Measurements from ENCODE around the gene SPDYE17.
"Not testable (repeated sequence)": the region's sequence is repeated elsewhere in the genome, so short reads cannot be mapped to it uniquely, and the experiment has no call there.

Gene SPDYE17

DNA sequence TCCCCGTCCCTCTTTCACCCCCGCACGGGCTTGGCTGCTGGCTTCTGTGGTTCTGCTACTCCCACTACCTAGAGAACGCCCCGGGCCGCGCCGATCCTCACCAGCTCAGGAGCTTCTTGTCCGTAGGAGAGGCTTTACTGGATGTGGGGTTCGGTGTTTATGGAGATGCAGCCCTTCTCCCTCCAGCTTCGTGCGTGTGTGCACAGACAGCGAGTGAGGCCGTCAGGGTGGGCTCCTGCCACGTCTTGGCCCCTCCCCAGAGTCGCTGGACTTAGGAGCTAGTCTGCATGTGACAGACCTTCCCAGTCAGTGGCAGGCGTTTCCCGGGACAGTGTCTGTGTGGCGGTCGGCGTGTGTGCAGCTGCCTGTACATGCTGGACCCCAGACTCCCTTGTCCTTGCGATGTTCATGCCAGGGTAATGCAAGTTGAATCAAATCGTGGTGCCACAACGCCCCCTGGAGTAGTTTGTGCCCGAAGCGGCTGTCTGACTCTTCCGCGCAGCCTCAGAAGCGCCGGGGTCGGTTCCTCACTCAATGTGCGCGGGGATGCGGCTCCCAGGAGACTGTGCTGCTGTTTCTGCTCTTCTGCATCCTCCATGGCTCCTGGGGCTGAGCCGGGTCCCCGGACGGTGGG is 32.6 kb downstream of the SPDYE17 start:
- H3K4me3 ChIP-seq (ENCODE audit: low read depth, low read length): not testable (repeated sequence)

GRCh38 chr7:76998764-76999450 is 33.3 kb downstream of the SPDYE17 start:
- H3K4me3 ChIP-seq (ENCODE audit: low read depth, low read length); DNase-seq (ENCODE audit: low read depth): not testable (repeated sequence)

More for the DNA sequence above, 32.6 kb downstream of the SPDYE17 start:
- not testable (repeated sequence) for DNase-seq (ENCODE audit: low read depth)

DNA sequence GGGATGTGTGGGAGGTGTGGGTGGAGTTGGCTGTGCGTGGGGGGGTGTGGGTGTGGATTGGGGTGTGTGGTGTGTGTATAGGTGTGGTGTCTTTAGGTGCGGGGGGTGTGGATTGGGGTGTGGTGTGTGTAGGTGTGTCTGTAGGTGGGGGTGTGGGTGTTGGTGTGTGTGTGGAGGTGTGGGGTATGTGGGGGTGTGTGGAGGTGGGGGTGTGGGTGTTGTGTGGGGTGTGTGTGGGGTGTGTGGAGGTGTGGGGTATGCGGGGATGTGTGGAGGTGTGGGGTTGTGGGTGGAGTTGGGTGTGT is 33.9 kb downstream of the SPDYE17 start:
- no peak overlapping the region for H3K4me3 ChIP-seq (ENCODE audit: low read depth, low read length)
- TF ChIP-seq, protein P1, sequence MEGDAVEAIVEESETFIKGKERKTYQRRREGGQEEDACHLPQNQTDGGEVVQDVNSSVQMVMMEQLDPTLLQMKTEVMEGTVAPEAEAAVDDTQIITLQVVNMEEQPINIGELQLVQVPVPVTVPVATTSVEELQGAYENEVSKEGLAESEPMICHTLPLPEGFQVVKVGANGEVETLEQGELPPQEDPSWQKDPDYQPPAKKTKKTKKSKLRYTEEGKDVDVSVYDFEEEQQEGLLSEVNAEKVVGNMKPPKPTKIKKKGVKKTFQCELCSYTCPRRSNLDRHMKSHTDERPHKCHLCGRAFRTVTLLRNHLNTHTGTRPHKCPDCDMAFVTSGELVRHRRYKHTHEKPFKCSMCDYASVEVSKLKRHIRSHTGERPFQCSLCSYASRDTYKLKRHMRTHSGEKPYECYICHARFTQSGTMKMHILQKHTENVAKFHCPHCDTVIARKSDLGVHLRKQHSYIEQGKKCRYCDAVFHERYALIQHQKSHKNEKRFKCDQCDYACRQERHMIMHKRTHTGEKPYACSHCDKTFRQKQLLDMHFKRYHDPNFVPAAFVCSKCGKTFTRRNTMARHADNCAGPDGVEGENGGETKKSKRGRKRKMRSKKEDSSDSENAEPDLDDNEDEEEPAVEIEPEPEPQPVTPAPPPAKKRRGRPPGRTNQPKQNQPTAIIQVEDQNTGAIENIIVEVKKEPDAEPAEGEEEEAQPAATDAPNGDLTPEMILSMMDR (IDR thresholded peaks at IDR 0.05; ENCODE audit: low read depth, low read length, missing control alignments): no peak
- no peak for DNase-seq (ENCODE audit: low read depth)

GRCh38 chr7:76997381-76998284 is 34.5 kb downstream of the SPDYE17 start:
- TF ChIP-seq, protein P1 (IDR thresholded peaks at IDR 0.05; ENCODE audit: low read depth, low read length, missing control alignments): no peak
- no peak overlapping the region for H3K4me3 ChIP-seq (ENCODE audit: low read depth, low read length)
- DNase-seq (ENCODE audit: low read depth): no peak

DNA sequence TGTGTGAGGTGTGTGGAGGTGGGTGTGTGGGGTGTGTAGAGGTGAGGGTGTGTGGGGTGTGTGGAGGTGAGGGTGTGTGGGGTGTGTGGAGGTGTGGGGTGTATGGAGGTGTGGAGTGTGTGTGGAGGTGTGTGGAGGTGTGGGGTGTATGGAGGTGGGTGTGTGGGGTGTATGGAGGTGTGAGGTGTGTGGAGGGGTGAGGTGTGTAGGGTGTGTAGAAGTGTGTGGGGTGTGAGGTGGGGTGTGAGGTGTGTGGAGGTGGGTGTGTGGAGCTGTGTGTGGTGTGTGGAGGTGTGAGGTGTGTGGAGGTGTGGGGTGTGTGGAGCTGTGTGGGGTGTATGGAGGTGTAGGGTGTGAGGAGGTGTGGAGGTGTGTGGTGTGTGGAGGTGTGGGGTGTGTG is 35.2 kb downstream of the SPDYE17 start:
- H3K4me3 ChIP-seq (ENCODE audit: low read depth, low read length); DNase-seq (ENCODE audit: low read depth): not testable (repeated sequence)

- not testable (repeated sequence) for DNase-seq (ENCODE audit: low read depth); H3K4me3 ChIP-seq (ENCODE audit: low read depth, low read length)
Measured at GRCh38 chr7:76994286-76994685, 37.9 kb downstream of the SPDYE17 start.

DNA sequence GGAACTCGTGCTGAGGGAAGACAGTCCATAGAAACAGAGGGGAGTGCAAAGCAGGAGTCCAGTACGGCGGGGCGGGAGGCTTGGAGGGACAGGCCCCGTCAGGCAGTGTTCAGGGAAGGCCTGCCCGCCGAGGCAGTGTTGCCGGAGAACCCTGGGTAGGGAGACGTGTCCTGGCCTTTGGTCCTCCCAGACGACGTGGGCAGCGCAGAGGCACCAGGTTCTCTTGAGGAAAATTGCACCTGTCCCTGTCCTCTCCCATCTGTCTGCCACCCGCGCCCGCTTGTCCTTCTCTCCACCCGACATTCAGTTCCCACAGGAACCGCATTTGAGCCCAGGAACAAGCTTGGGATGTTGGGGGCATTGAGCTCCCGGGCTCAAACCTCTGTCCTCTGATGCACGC is 38.3 kb downstream of the SPDYE17 start:
- DNase-seq (ENCODE audit: low read depth); H3K4me3 ChIP-seq (ENCODE audit: low read depth, low read length): not testable (repeated sequence)

DNA sequence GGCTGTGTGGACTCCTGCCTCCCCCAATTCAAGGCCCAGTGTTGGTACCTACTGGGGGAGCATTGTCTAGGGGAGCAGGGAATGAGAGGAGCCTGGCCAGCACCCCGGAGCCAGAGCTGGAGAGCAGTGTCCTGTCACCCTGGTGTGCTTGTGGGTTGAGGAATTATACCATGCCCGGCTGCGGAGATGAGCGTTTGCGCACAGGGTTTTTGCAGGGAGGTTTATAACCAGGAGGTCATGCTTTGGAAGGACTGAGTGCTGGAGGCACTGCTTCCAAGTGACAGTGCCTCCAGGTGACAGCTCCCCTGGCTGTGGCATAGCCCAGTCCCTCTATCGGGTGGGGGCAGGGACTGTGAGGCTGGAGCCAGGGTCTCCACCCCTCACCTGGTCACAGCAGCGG is 39.3 kb downstream of the SPDYE17 start:
- not testable (repeated sequence) for H3K4me3 ChIP-seq (ENCODE audit: low read depth, low read length); DNase-seq (ENCODE audit: low read depth)

GRCh38 chr7:76992204-76992603 is 40.0 kb downstream of the SPDYE17 start:
- H3K4me3 ChIP-seq (ENCODE audit: low read depth, low read length); DNase-seq (ENCODE audit: low read depth): not testable (repeated sequence)

DNA sequence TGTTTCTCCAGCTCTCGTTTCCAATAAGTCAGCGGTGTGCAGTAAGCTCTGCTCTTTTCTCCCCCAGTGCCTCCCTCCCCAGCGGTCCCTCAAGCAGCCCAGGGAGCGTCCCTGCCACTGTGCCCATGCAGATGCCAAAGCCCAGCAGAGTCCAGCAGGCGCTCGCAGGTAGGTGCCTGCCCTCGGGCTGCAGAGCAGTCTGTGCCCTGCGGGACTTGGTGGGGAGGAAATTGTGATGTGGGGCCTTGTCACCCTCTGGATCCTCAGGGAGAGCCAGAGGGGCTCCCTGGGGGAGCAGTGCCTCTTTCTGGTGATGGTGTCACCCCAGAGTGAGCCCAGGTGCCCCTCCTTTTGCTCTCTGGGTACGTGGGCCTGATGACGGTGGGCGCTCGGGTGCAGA is 42.0 kb downstream of the SPDYE17 start:
- H3K4me3 ChIP-seq (ENCODE audit: low read depth, low read length); DNase-seq (ENCODE audit: low read depth): not testable (repeated sequence)

GRCh38 chr7:76985924-76986717 is 46.0 kb downstream of the SPDYE17 start:
- not testable (repeated sequence) for H3K4me3 ChIP-seq (ENCODE audit: low read depth, low read length); DNase-seq (ENCODE audit: low read depth)

DNA sequence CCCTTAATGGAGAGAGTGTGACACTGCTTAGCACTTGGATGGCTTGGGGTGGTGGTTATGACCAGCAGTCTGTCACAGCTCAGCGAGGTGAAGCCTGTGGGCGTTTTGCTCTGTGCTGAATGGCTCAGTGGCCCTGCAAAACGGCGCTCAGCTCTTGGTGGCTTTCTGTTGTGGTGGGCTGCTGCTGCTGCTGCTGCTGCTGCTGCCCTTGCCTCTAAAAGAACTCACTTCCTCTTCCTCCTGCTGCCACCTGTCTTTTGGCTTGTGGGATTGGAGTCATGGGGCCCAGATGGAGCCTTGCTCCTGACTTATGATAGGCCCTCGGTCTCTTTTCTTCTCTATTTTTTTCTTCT is 47.4 kb downstream of the SPDYE17 start:
- not testable (repeated sequence) for H3K4me3 ChIP-seq (ENCODE audit: low read depth, low read length); DNase-seq (ENCODE audit: low read depth)

GRCh38 chr7:76983937-76984783 is 48.0 kb downstream of the SPDYE17 start:
- DNase-seq (ENCODE audit: low read depth); H3K4me3 ChIP-seq (ENCODE audit: low read depth, low read length): not testable (repeated sequence)

DNA sequence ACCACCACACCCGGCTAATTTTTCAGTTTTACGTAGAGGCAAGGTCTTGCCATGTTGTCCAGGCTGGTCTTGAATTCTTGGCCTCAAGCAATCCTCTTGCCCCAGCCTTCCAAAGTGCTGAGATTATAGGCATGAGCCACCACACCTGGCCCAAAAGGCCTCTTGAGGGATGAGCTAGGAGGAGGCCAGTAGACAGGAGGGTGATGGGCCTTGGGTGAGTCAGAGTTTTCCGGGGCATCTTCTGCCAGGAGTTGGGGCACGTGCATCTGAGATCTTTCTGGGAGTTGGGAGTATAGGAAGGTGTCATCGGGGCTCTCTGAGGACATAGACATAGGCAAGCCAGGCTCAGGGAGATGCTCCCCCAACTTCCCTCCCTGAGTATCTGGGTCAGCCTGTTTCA is 48.8 kb downstream of the SPDYE17 start:
- not testable (repeated sequence) for H3K4me3 ChIP-seq (ENCODE audit: low read depth, low read length); DNase-seq (ENCODE audit: low read depth)

GRCh38 chr7:76982501-76982900 is 49.7 kb downstream of the SPDYE17 start:
- H3K4me3 ChIP-seq (ENCODE audit: low read depth, low read length); DNase-seq (ENCODE audit: low read depth): not testable (repeated sequence)
